T follicular helper cell (primary cell): ENCODE data around the gene MECR.

Experiments used
- DNase-seq: peaks from one replicate; pipeline ENCODE4 v3.0.0-alpha.2; 2020; ENCODE audit warnings: low read depth

MECR gene

DNA sequence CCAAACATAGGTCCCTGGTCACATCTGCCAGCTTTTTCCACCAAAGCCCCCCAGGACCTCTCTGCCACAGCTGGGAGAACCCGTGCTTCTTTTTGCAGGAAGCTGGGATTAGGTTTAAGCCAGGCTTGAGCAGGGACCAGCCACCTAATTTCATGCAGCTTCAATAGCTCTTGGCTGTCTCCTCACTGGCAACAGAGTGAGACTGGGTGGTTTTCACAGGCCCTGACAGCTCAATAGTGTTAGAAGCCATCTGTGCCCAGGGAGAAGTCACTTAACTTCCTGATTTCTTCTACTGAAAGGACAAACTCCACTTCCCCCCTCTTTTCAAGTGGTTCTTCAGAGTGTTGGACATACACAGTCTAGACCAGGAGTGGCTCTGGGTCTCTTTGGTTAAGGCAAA, 28.7 kb downstream of the MECR start:
- DNase-seq: no peak

- DNase-seq: no peak
Observed at GRCh38 chr1:29201595-29202051, 29.1 kb downstream of the MECR start.

DNA sequence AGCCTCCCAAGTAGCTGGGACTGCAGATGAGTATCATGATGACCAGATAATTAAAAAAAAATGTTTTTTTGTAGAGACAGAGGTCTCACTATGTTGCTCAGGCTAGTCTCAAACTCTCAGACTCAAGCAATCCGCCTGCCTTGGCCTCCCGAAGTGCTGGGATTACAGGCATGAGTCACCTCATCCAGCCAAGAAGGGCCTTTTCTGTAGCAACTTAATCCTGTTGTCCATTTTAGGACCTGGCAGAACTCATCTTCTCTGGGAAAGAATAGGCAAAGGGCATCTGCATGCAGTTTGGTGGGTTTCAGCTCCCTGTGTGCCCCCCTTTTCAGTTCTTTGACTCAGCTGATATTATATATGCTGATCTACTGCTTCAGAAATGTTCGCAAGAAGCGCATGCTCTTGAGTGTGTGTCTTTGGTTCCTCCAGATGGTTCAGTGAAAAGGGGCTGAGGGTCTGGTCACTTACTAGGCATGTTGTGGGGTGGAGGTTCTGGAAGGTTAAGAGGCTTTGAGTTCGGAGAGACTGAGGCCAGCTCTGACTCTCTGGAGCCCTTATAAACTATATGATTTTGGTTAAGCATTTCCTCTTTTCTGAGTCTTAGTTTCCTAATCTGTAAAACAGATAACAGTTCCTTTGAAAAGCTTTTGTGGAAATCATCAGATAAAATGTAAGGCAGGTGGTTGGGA, 29.7 kb downstream of the MECR start:
- DNase-seq: no peak

- DNase-seq: no peak
Observed at GRCh38 chr1:29197993-29198392, 32.7 kb downstream of the MECR start.

GRCh38 chr1:29197590-29197924, 33.2 kb downstream of the MECR start:
- no peak for DNase-seq

DNA sequence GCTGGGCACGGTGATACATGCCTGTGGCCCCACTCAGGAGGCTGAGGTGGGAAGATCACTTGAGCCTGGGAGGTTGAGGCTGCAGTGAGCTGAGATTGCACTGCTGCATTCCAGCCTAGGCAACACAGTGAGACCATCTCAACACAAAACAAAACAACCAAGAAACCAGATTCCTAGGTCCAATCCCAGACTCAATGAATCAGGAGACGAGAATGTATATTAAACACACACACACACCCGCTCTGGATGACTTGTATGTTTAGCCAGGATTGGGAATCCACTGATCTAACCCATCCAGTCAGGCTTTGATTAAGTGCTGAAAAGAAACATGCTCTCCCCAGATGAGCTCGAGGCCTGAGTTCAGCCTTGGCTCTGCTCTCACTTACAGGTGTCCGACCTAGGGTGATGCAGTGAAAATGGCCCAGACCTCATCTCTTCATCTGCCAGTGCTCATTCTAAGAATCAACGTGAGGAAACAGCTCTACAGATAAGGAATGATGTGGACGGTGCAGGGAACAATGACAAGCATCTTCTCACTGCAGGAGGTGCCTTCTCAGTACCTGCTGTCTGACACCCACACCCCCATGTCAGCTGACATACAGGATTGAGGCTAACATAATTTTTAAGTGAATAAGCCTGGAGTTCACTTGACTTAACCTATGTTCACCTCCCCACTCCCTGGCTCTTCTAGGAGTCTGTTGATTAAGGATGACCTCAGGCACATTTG, 33.7 kb downstream of the MECR start:
- DNase-seq: no peak

DNA sequence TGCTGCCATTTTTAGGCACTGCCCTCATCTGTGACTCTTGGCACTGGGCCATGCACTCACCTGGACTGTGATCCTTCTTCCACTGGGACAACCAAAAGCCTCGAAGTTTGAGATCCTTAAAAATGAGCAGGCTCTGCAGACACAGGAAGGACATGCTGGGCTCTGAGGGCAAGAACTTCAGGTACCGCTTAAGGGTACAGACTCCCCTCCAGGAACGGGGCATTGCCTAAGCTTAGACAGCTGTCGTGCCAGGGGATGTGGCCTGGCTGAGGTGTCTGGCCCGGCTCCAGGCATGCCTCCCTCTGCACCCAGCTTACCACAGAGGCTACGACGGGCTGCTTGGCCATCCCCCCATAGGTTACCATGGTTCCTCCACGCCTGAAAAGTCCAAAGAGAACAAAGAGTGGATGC, 34.8 kb downstream of the MECR start:
- DNase-seq: no peak

DNA sequence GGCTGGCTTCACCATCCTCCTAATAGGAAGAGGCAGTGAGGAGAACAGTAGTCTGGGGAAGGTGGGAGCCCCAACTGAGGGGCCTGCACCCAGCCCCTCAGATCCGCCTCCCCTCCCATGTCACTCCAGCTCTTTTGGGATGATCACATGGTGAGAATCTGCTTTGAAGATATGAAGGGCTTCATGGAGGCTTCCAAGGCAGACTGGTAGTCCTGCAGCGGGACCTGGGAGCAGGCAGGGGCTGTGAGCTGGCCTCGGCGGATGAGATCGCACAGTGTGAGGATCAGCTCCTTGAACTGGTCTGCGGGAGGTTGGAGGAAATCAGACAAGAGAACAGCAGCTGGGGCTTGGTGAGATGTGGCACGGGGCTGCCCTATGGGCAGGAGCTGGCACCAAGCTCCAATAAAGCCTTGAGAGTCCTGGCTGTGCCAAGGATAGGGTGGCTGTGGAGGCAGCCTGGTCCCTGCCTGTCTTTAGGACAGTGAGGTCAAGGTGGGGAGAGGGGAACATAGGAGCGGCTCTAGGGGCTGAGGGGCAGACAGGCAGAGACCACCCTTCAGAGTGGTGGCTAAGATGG, 36.8 kb downstream of the MECR start:
- DNase-seq: no peak

DNA sequence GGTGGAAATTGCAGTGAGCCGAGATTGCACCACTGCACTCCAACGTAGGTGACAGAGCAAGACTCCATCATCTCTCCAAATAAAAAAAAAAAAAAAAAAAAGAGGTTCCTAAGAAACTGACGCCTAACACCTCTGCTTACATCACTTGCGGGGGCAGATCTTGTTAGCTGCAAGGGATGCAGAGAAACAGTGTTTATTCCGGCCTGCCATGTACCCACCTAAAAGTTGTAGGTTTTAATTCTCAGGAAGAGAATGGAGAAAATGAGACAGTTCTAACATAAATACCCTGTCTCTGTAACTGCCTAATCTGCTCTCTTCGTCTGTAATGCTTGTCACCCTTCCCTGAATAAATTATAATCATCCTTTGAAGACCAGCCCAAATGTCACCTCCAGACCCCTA, 40.0 kb downstream of the MECR start:
- DNase-seq: no peak

- no peak for DNase-seq
Observed at GRCh38 chr1:29186707-29187106, 44.0 kb downstream of the MECR start.

DNA sequence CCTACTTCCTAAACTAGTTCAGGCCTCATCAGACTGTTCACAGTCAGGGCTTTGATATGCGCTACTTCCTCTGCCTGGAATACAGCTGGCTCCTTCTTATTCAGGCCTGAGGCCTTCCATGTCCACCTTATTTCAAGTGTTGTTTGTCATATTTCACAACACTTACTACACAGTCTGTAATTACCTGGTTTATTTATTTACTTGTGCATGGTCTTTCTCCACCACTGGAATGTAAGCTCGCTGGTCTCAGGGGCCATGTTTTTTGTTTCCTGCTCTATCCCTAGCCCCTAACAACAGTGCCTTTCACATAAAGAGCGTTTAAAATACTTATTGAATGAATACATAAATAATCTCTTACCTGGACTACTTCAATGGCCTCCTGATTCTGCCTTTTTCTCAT, 44.5 kb downstream of the MECR start:
- DNase-seq: no peak

DNA sequence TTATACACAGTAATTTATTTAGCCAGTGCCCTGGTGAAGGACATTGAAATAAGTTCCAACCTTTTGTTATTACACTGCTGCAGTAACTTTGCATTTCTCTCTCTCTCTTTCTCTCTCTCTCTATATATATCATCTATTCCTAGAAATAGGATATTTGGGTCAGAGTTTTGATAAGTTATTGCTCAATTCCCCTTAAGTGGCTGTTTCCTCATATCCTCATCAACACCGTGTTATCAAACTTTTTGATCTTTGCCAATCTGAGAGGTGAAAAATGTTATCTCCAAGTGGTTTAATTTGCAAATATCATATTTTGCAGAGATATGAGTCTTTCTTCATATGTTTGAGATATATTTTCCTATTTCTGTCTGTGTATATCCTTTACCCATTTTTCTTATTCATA, 47.4 kb downstream of the MECR start:
- no peak for DNase-seq

DNA sequence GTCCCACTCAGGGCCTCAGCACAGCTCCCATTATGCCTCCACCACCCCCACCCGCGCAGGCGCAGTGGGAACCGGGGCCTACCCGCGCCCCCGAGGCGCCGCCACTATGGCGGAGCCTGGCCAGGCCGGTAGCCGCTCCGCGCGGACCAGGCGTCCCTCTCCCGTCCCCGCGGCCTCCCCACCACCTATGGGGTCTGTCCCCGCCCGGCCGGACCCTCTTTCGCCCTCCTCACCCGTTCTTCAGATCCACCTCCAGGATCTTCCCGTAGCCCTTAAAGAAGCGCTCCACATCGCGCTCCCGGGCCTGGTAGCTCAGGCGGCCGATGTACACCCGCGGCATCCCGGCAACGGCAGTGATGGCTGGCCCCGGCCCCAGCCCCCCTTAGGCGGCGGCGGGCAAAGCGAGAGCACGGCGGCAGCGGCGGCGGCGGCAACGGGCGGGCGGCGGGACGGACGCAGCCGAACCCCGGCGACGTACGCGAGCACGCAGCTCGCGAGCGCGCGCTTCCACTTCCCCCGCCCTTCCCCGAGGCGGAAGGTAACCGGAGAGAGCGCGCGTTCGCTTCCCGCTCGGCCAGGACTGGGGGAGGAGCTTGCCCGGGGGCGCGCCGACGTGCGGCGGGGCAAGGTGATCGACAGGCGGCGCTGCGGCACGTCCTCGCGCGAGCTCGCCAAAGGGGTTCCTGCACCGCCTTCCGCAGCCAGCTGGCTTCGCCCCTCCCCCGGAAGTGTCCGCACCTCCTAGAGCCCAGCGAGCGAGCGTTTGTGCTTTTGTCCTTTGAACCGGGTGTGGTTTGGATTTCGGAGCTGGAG, 49.1 kb downstream of the MECR start, which contains the start of gene SRSF4:
Gene SRSF4, minus strand, starts transcription at position 488 of the 813 bp plus-strand sequence. Its CDS starts 148 bp downstream, at position 340.
- peak; percentile 98 for DNase-seq

DNA sequence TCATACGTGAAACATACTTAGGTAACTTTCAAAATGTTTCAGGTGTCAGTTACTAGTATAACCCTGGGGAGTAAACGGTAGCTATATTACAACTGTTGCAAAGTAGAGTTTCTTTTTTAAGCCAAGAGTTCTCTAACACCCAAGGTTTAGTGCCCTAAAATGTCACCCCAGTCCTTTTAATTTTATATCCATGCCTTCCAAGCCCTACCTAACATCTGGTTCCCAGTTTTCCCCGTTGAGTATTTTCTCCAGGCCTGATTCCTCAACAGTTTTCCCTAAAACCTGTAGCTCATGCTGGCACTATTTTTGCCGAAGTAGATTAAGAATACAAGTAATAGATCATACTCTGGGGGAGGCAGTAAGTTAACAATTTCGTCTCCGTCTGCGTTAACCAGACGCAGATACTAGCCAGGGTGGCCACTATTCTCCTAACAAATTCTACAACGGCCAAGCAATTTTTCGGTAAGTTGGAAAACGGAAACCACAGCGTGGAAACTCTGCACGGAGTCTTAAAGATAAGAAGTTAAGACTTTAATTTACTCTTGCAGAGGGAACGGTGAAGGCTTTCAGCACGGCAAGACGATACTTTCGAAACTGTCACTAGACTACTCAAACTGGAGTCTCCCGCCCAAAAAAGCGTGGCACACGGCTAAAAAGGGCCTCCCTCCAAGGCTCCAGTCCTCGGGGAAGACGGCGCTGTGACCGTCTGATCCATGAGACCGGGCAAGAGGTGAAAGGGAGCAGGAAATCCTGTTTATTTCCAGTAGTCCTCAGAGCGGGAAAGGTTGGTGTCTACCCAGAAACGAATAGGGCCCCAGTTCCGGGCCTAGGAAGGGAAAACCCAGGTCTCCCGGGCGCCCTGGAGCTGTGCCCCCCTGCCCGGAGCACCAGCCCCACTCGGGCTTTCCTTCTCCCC, 50.0 kb downstream of the MECR start:
- no peak for DNase-seq

- no peak for DNase-seq
Observed at GRCh38 chr1:29179641-29180184, 51.0 kb downstream of the MECR start.

DNA sequence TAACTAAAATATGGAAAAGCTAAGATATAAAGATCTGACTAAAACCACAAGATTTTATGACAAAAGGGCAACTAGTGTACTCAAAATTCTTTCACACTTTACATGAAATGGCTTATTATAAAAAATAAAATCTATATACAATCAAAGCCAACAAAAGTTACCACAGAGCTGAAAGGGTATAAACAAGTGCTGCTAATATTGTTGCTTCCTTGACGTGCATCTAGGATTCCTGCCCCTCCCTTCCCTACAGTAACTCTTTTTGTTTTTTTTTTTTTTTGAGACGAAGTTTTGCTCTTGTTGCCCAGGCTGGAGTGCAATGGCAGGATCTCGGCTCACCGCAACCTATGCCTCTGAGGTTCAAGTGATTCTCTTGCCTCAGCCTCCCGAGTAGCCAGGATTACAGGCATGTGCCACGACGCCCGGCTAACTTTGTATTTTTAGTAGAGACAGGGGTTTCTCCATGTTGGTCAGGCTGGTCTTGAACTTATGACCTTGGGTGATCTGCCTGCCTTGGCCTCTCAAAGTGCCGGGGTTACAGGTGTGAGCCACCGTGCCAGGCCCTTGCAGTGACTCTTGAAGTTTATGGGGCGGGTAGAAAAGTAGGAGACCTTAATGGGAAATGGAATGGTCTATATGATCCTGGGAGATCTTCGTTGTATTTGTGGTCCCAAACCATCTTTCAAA, 53.6 kb downstream of the MECR start:
- no peak for DNase-seq

DNA sequence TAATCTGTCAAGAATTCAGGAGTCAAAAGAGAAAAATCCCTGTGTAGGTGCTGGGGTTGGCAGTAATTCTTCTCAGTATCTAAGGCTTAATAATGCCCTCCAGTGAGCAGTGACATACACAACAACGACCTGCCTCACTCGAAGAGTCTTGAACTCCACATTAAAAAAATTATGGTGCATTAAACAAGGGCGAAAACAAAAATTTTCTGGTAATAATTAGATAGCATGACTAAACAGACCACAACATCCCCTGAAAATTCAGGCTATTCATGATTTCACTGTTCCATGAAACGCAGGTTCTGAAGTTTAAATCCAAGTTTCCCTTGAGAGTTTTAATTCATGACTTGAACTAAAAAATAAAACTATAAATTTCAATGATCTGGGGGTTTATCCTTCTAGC, 54.2 kb downstream of the MECR start:
- no peak for DNase-seq

- DNase-seq: no peak
Observed at GRCh38 chr1:29172415-29172939, 58.3 kb downstream of the MECR start.

DNA sequence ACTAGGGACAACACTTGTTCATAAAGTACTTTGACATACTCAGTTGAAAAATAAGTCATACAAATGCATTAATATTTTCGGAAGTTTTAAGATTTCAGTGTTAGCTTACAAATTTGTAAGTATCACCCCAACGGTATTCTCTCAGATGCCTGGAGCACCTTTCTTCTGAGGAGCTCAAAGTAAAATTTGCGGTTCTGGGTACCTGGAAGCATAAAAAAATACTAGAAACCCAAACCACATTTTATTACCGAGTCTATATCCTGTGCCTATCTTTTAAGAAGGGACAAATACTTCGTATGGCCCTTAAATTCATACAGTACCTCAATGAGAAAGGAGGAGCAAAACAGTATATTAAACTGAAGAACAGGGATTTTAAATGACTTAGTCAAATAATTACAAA, 59.2 kb downstream of the MECR start:
- no peak for DNase-seq

GRCh38 chr1:29171089-29171488, 59.6 kb downstream of the MECR start:
- no peak for DNase-seq
